HG02943 (cell line): ENCODE measurements around the gene C5orf22.
"Not testable (repeated sequence)": the region's sequence is repeated elsewhere in the genome, so short reads cannot be mapped to it uniquely, and the experiment has no call there.

ENCODE experiments used
- ATAC-seq: cut with Tn5 transposase; IDR thresholded peaks from one replicate; pipeline ENCODE4 v1.9.1; 2021; ENCODE audit warnings: mild to moderate bottlenecking, low read depth, moderate library complexity; ENCODE audit not compliant: unreplicated experiment

The C5orf22 gene

GRCh38 chr5:31551878-31552277 is 19.8 kb downstream of the C5orf22 start:
- ATAC-seq = no peak

- ATAC-seq = no peak
Observed at GRCh38 chr5:31553863-31554262, 21.8 kb downstream of the C5orf22 start.

GRCh38 chr5:31554552-31554951 is 22.5 kb downstream of the C5orf22 start:
- no peak for ATAC-seq

GRCh38 chr5:31556461-31556860 is 24.4 kb downstream of the C5orf22 start:
- ATAC-seq = no peak

- no peak for ATAC-seq
Observed at GRCh38 chr5:31559942-31560341, 27.8 kb downstream of the C5orf22 start.

GRCh38 chr5:31561946-31562345 is 29.8 kb downstream of the C5orf22 start:
- no peak for ATAC-seq

GRCh38 chr5:31563216-31563615 is 31.1 kb downstream of the C5orf22 start:
- ATAC-seq = no peak

GRCh38 chr5:31566362-31566761 is 34.3 kb downstream of the C5orf22 start:
- ATAC-seq = not testable (repeated sequence)

GRCh38 chr5:31568302-31568835 is 36.3 kb downstream of the C5orf22 start:
- ATAC-seq = no peak

GRCh38 chr5:31569068-31569467 is 37.0 kb downstream of the C5orf22 start:
- no peak for ATAC-seq

GRCh38 chr5:31573494-31574142 is 41.5 kb downstream of the C5orf22 start:
- no peak for ATAC-seq

- no peak for ATAC-seq
Observed at GRCh38 chr5:31574772-31575171, 42.7 kb downstream of the C5orf22 start.

GRCh38 chr5:31577438-31577837 is 45.3 kb downstream of the C5orf22 start:
- no peak for ATAC-seq

- ATAC-seq = no peak
Observed at GRCh38 chr5:31579558-31579957, 47.5 kb downstream of the C5orf22 start.

- ATAC-seq = no peak
Observed at GRCh38 chr5:31581498-31582099, 49.5 kb downstream of the C5orf22 start.

GRCh38 chr5:31583129-31583528 is 51.0 kb downstream of the C5orf22 start:
- no peak for ATAC-seq

GRCh38 chr5:31585166-31585894 is 53.2 kb downstream of the C5orf22 start:
- ATAC-seq = no peak

- no peak for ATAC-seq
Observed at GRCh38 chr5:31585895-31586270, 53.8 kb downstream of the C5orf22 start.

- ATAC-seq = no peak
Observed at GRCh38 chr5:31587546-31587945, 55.4 kb downstream of the C5orf22 start.

- ATAC-seq = no peak
Observed at GRCh38 chr5:31593665-31594064, 61.6 kb downstream of the C5orf22 start.

- ATAC-seq = no peak
Observed at GRCh38 chr5:31596354-31596753, 64.3 kb downstream of the C5orf22 start.
